ENCODE results near the gene ARHGEF7.

ARHGEF7 gene

DNA sequence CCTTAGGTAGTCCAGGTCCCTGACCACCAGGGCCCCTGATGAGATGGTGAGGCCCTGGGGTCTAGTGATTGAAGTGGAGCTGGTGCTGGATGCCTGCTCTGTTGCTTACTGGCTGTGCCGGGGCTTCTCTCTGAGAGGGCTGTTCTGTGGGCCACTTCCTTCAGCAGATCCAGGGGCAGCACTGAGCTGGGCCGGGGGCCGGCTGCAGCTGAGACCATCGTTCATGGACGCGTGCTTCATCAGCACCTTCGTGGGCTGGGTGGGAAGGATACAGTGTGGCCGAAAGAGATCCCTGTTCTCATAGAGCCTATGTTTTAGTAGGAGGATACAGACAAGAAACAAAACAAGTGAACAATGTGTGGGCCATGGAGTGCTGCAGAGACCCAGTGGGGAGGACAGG is 172.1 kb downstream of the ARHGEF7 start:
- Histone ChIP-seq H3K36me3 (peaks cover 32% of the 10 kb centered on the region), H3K27me3 (no peaks in the 10 kb centered on the region), H3K4me3 (ENCODE audit: low read depth, low read length) (no peak overlapping the region), H3K9me3 (no peaks in the 10 kb centered on the region), H3K4me1 (no peaks in the 10 kb centered on the region)
- DNase-seq, result no peak
- TF ChIP-seq, protein P1, sequence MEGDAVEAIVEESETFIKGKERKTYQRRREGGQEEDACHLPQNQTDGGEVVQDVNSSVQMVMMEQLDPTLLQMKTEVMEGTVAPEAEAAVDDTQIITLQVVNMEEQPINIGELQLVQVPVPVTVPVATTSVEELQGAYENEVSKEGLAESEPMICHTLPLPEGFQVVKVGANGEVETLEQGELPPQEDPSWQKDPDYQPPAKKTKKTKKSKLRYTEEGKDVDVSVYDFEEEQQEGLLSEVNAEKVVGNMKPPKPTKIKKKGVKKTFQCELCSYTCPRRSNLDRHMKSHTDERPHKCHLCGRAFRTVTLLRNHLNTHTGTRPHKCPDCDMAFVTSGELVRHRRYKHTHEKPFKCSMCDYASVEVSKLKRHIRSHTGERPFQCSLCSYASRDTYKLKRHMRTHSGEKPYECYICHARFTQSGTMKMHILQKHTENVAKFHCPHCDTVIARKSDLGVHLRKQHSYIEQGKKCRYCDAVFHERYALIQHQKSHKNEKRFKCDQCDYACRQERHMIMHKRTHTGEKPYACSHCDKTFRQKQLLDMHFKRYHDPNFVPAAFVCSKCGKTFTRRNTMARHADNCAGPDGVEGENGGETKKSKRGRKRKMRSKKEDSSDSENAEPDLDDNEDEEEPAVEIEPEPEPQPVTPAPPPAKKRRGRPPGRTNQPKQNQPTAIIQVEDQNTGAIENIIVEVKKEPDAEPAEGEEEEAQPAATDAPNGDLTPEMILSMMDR (IDR thresholded peaks at IDR 0.05; ENCODE audit: low read depth, low read length), result no peak

DNA sequence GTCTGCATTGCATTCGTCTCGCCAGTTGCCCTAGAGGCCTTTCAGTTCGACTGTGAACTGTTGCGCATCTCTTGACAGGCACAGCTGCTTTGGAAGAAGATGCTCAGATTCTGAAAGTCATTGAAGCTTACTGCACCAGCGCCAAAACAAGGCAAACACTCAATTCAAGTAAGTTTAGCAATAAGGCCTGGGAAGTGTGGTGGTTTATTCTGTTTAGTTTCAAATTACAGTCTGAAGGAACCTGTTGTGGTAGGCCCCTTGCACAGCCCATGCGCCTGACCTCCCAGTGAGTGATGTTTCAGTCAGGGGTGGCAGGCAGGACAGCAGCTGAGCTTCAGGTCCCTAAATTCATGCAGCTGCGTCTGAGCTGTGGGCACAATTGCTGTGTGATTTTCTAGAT is 173.2 kb downstream of the ARHGEF7 start:
- no peak for DNase-seq
- TF ChIP-seq, protein P1 (IDR thresholded peaks at IDR 0.05; ENCODE audit: low read depth, low read length), result no peak
- Histone ChIP-seq H3K9me3 (no peaks in the 10 kb centered on the region), H3K4me1 (no peaks in the 10 kb centered on the region), H3K27me3 (no peaks in the 10 kb centered on the region), H3K4me3 (ENCODE audit: low read depth, low read length) (no peak overlapping the region), H3K36me3 (peaks cover 28% of the 10 kb centered on the region)

- H3K9me3 ChIP-seq, result no peaks in the 10 kb centered on the region
- H3K4me3 ChIP-seq (ENCODE audit: low read depth, low read length), result no peak overlapping the region
- H3K4me1 ChIP-seq, result no peaks in the 10 kb centered on the region
- H3K36me3 ChIP-seq, result peaks cover 20% of the 10 kb centered on the region
- TF ChIP-seq, protein P1 (IDR thresholded peaks at IDR 0.05; ENCODE audit: low read depth, low read length), result no peak
- no peaks in the 10 kb centered on the region for H3K27me3 ChIP-seq
- DNase-seq, result no peak
Measured at GRCh38 chr13:111289251-111289650, 174.1 kb downstream of the ARHGEF7 start.

GRCh38 chr13:111291908-111292307 is 176.8 kb downstream of the ARHGEF7 start:
- no peak for DNase-seq
- Histone ChIP-seq H3K9me3 (no peaks in the 10 kb centered on the region), H3K36me3 (peaks cover 9% of the 10 kb centered on the region), H3K4me1 (no peaks in the 10 kb centered on the region), H3K4me3 (ENCODE audit: low read depth, low read length) (no peak overlapping the region), H3K27me3 (no peaks in the 10 kb centered on the region)
- TF ChIP-seq, protein P1 (IDR thresholded peaks at IDR 0.05; ENCODE audit: low read depth, low read length), result no peak

- H3K36me3 ChIP-seq, result peaks cover 5% of the 10 kb centered on the region
- H3K27me3 ChIP-seq, result no peaks in the 10 kb centered on the region
- no peaks in the 10 kb centered on the region for H3K9me3 ChIP-seq
- no peaks in the 10 kb centered on the region for H3K4me1 ChIP-seq
- no peak overlapping the region for H3K4me3 ChIP-seq (ENCODE audit: low read depth, low read length)
- DNase-seq, result no peak
- TF ChIP-seq, protein P1 (IDR thresholded peaks at IDR 0.05; ENCODE audit: low read depth, low read length), result no peak
Measured at GRCh38 chr13:111292710-111293485, 177.8 kb downstream of the ARHGEF7 start.

GRCh38 chr13:111295886-111296285 is 180.8 kb downstream of the ARHGEF7 start:
- DNase-seq, result no peak
- H3K27me3 ChIP-seq, result no peaks in the 10 kb centered on the region
- TF ChIP-seq, protein P1 (IDR thresholded peaks at IDR 0.05; ENCODE audit: low read depth, low read length), result no peak
- H3K9me3 ChIP-seq, result no peaks in the 10 kb centered on the region
- H3K4me3 ChIP-seq (ENCODE audit: low read depth, low read length), result no peak overlapping the region
- no peaks in the 10 kb centered on the region for H3K4me1 ChIP-seq
- H3K36me3 ChIP-seq, result peaks cover 5% of the 10 kb centered on the region; the same call in 1 of the 2 replicates

Data from BE2C (cell line).